Hepatocyte (in vitro differentiated cells): ENCODE measurements around the gene MCF2L. TPM values are rescaled to one million over a fixed set of nuclear protein-coding genes. Genes with fewer than 3 reads are reported as not detected.

Experiments
- DNase-seq: peaks from one replicate; pipeline ENCODE4 v3.0.0-alpha.2; 2016; ENCODE audit warnings: low spot score
- H2AFZ ChIP-seq: fragments of 200-600 bp; sonication (generic); 2 replicates; pipeline ENCODE4 v1.6.0; 2016; ENCODE audit warnings: antibody characterized with exemption, mild to moderate bottlenecking
- H3K27ac ChIP-seq: fragments of 200-600 bp; sonication (generic); 2 replicates; pipeline ENCODE4 v1.5.1; 2016; ENCODE audit warnings: mild to moderate bottlenecking
- H3K27me3 ChIP-seq: fragments of 200-600 bp; sonication (generic); 2 replicates; pipeline ENCODE4 v1.6.1; 2016
- H3K36me3 ChIP-seq: fragments of 200-600 bp; sonication (generic); replicated peaks from 2 replicates; pipeline ENCODE4 v1.5.1; 2016; ENCODE audit warnings: low read depth; ENCODE audit not compliant: insufficient read depth
- H3K4me1 ChIP-seq: fragments of 200-600 bp; sonication (generic); 2 replicates; pipeline ENCODE4 v1.5.1; 2016; ENCODE audit warnings: mild to moderate bottlenecking, moderate library complexity; ENCODE audit not compliant: insufficient read depth
- H3K4me2 ChIP-seq: fragments of 200-600 bp; sonication (generic); 2 replicates; pipeline ENCODE4 v1.6.0; 2016
- H3K4me3 ChIP-seq: fragments of 200-600 bp; sonication (generic); 2 replicates; pipeline ENCODE4 v1.5.1; 2016; ENCODE audit warnings: mild to moderate bottlenecking
- H3K79me2 ChIP-seq: fragments of 200-600 bp; sonication (generic); 2 replicates; pipeline ENCODE4 v1.6.0; 2017; ENCODE audit warnings: mild to moderate bottlenecking
- H3K9me2 ChIP-seq: fragments of 200-600 bp; sonication (generic); replicated peaks from 2 replicates; pipeline ENCODE4 v1.6.0; 2017; ENCODE audit warnings: mild to moderate bottlenecking; ENCODE audit not compliant: insufficient read depth
- H3K9me3 ChIP-seq: fragments of 200-600 bp; sonication (generic); 2 replicates; pipeline ENCODE4 v1.5.1; 2016; ENCODE audit warnings: low read depth, mild to moderate bottlenecking
- H4K20me1 ChIP-seq: fragments of 200-600 bp; sonication (generic); 2 replicates; pipeline ENCODE4 v1.6.0; 2016; ENCODE audit warnings: mild to moderate bottlenecking; ENCODE audit not compliant: insufficient read depth, poor library complexity, severe bottlenecking
- EZH2 ChIP-seq: fragments of 200-600 bp; sonication (generic); IDR thresholded peaks from 2 replicates; pipeline ENCODE4 v1.6.1; 2016; ENCODE audit warnings: antibody characterized with exemption, mild to moderate bottlenecking, borderline replicate concordance
- EZH2phosphoT487 ChIP-seq: fragments of 200-600 bp; sonication (generic); IDR thresholded peaks from one replicate; pipeline ENCODE4 v1.6.1; 2018; ENCODE audit warnings: antibody characterized with exemption, mild to moderate bottlenecking, low read depth, moderate library complexity; ENCODE audit not compliant: unreplicated experiment, severe bottlenecking
- WGBS: methylation state at CpG from one replicate; pipeline ENCODE4 v1.1.6; 2016; ENCODE audit warnings: low lambda C conversion rate; ENCODE audit errors: missing lambda C conversion rate; 5-methylcytosine and 5-hydroxymethylcytosine counted together
- polyA plus RNA-seq: library from polyadenylated mRNA; unstranded; fragments of >200 nt; fragmentation: Nextera tagmentation; extraction: Ambion mirVana; gene quantifications from 2 replicates; pipeline ENCODE4 v1.2.1, GENCODE V29; 2016
- total RNA-seq: library from RNA; depleted of rRNA; stranded (reverse); fragments of >200 nt; gene quantifications from 2 replicates; pipeline ENCODE4 v1.2.3, GENCODE V29; 2014
- TF ChIP-seq, protein P1 (sequence below): fragments of 200-600 bp; sonication (generic); IDR thresholded peaks from 2 replicates; pipeline ENCODE4 v1.5.1; 2016; ENCODE audit warnings: antibody characterized with exemption, mild to moderate bottlenecking; ENCODE audit not compliant: poor library complexity

MCF2L gene
- total and polyA plus RNA-seq, 2 experiments from 2014 or later = 11.1 to 22.4 TPM

DNA sequence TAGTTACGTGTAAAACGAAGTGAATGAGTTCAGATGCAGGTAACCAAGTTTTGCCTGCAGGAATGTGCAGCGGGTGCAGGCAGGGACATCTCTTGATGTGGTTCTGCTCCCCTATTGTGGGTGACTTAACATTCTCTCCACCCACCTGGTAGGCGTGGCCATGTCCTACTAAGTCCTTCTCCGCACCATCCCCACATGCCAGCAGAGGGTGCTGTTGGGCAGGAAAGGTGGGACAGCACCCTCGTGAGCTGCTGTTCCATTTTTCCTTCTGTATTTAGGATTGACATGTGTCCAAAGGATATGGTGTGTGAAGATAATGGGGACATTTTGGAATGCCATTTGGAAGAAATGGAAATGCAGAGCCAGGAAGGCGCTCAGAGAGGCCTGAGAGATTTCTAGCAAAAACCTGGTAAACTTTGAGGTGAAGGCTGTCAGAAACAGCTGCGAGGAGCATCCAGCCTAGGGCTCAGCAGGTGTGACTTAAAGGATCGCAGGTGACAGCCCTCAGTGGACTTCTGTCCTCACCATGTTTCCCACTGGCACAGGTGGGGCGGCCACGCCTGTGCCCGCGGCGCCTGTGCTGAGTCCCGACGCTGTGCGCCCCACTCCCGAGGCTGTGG lies 26.2 kb upstream of the MCF2L start:
- Histone ChIP-seq H2AFZ (peak overlapping the region; percentile 92), H3K79me2 (no peaks in the 10 kb centered on the region), H3K4me2 (peak overlapping the region; percentile 98), H3K9me3 (no peaks in the 10 kb centered on the region), H4K20me1 (no peaks in the 10 kb centered on the region), H3K4me3 (peak overlapping the region; percentile 78), H3K27ac (peak overlapping the region; percentile 80), H3K4me1 (no peaks in the 10 kb centered on the region), H3K27me3 (no peaks in the 10 kb centered on the region), H3K36me3 (no peaks in the 10 kb centered on the region), H3K9me2 (no peaks in the 10 kb centered on the region)
- TF ChIP-seq, protein P1, sequence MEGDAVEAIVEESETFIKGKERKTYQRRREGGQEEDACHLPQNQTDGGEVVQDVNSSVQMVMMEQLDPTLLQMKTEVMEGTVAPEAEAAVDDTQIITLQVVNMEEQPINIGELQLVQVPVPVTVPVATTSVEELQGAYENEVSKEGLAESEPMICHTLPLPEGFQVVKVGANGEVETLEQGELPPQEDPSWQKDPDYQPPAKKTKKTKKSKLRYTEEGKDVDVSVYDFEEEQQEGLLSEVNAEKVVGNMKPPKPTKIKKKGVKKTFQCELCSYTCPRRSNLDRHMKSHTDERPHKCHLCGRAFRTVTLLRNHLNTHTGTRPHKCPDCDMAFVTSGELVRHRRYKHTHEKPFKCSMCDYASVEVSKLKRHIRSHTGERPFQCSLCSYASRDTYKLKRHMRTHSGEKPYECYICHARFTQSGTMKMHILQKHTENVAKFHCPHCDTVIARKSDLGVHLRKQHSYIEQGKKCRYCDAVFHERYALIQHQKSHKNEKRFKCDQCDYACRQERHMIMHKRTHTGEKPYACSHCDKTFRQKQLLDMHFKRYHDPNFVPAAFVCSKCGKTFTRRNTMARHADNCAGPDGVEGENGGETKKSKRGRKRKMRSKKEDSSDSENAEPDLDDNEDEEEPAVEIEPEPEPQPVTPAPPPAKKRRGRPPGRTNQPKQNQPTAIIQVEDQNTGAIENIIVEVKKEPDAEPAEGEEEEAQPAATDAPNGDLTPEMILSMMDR = peak; percentile 99
- no peak for TF ChIP-seq EZH2phosphoT487
- 3% methylated on average over 16 of the region's 18 CpGs for WGBS
- DNase-seq = peak; percentile 99

DNA sequence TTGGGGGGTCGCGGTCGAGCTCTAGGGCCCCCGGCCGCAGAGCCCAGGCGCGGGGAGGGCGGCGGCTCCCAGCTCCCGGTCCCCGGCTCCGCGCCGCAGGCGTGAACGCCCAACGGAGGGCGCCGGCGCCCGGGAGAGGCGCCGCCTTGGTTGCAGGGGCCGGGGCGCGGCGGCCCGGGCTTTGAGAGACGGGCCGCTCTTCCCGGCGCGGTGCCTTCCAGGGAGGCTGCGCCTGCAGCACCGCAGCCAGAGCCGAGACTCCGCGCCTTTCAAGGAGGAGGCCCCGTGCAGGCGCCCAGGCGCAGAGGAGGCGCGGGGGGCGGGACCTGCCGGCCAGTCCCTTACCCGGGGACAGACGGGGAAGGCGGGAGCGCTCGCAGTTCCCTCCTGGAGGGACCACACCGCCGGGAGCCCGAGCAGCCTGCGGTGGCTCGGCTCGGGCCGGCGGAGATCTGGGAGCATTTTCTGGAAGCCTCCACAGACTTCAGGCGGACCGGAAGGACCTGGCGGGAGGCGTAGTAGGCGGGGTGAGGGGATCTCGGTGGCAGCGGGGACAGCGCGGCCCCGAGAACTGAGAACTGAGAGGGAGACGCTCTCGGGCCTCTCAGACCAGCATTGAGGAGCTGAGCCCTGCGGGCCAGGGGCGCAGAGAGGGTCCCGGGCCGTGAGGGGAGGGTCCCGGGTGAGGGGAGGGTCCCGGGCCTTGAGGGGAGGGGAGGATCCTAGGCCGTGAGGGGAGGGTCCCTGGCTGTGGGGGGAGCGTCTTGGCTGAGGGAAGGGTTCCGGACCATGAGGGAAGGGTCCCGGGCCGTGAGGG lies 25.5 kb upstream of the MCF2L start:
- Histone ChIP-seq H2AFZ (peak overlapping the region; percentile 92), H3K79me2 (no peaks in the 10 kb centered on the region), H3K4me2 (peak overlapping the region; percentile 98), H3K9me2 (no peaks in the 10 kb centered on the region), H3K27me3 (no peaks in the 10 kb centered on the region), H3K36me3 (no peaks in the 10 kb centered on the region), H3K9me3 (no peaks in the 10 kb centered on the region), H4K20me1 (no peaks in the 10 kb centered on the region), H3K4me3 (peak overlapping the region; percentile 78), H3K27ac (peak overlapping the region; percentile 80), H3K4me1 (no peaks in the 10 kb centered on the region)
- peak; percentile 77 for DNase-seq
- WGBS = 1% methylated on average over 71 of the region's 81 CpGs
- TF ChIP-seq EZH2 (no peak), EZH2phosphoT487 (no peak)
- TF ChIP-seq, protein P1 = no peak

DNA sequence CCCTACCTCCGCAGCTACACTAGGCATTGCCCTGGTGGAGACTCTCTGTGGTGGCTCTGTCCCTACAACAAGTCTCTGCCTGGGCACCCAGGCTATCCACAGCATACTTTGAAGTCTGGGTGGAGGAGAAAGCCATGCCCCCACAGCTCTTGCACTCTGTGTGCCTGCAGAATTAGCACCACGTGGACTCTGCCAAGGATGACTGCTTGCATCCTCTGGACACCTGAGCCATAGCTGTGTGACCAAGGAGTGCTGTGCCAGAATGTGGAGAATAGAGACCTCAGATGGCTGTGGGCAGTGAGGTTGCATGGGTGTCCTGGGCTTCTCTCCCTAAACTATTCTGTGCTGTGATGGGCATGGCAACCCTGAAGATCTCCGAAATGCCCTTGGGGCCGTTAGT lies 21.2 kb upstream of the MCF2L start:
- Histone ChIP-seq H3K36me3 (no peaks in the 10 kb centered on the region), H3K4me3 (no peak overlapping the region), H3K27me3 (no peaks in the 10 kb centered on the region), H3K27ac (no peak overlapping the region), H3K4me1 (peaks cover 10% of the 10 kb centered on the region), H3K9me3 (no peaks in the 10 kb centered on the region), H3K4me2 (no peak overlapping the region), H3K79me2 (no peaks in the 10 kb centered on the region), H4K20me1 (no peaks in the 10 kb centered on the region), H2AFZ (no peak overlapping the region), H3K9me2 (no peaks in the 10 kb centered on the region)
- TF ChIP-seq EZH2phosphoT487 (no peak), EZH2 (no peak)
- TF ChIP-seq, protein P1 = no peak
- WGBS = 96% methylated on average over 4 of the region's 4 CpGs
- no peak for DNase-seq
